ENCODE results near the gene SASH1.

DNA sequence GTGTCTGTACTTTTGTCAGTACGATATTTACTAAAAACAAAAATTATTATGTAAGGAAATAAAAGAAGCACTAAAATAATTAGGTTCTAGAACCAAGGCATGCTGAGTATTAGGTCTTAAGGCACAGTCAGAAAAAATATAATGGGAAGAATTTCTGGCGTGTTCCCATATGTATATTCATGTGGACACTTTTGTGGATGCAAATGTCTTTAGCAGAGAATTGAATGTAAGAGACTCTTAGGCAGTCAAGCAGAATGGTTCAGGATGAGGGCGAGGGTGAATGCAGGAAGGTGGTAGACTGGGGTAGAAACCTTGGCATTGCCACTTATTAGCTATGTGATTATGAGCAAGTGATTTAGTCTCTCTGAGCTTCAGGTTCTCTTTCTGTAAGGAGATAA, 71.5 kb downstream of the SASH1 start:
- TF ChIP-seq, protein P1, sequence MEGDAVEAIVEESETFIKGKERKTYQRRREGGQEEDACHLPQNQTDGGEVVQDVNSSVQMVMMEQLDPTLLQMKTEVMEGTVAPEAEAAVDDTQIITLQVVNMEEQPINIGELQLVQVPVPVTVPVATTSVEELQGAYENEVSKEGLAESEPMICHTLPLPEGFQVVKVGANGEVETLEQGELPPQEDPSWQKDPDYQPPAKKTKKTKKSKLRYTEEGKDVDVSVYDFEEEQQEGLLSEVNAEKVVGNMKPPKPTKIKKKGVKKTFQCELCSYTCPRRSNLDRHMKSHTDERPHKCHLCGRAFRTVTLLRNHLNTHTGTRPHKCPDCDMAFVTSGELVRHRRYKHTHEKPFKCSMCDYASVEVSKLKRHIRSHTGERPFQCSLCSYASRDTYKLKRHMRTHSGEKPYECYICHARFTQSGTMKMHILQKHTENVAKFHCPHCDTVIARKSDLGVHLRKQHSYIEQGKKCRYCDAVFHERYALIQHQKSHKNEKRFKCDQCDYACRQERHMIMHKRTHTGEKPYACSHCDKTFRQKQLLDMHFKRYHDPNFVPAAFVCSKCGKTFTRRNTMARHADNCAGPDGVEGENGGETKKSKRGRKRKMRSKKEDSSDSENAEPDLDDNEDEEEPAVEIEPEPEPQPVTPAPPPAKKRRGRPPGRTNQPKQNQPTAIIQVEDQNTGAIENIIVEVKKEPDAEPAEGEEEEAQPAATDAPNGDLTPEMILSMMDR (IDR thresholded peaks at IDR 0.05), result no peak
- TF ChIP-seq PRRX2 (CRISPR knock-in tag; IDR thresholded peaks at IDR 0.05) (no peak), CREM (CRISPR knock-in tag; IDR thresholded peaks at IDR 0.05) (no peak), FOXJ3 (CRISPR knock-in tag; IDR thresholded peaks at IDR 0.05; ENCODE audit: borderline replicate concordance) (no peak), ZNF138 (CRISPR knock-in tag; conservative IDR thresholded peaks at IDR 0.05) (no peak)
- TF ChIP-seq, protein P2, sequence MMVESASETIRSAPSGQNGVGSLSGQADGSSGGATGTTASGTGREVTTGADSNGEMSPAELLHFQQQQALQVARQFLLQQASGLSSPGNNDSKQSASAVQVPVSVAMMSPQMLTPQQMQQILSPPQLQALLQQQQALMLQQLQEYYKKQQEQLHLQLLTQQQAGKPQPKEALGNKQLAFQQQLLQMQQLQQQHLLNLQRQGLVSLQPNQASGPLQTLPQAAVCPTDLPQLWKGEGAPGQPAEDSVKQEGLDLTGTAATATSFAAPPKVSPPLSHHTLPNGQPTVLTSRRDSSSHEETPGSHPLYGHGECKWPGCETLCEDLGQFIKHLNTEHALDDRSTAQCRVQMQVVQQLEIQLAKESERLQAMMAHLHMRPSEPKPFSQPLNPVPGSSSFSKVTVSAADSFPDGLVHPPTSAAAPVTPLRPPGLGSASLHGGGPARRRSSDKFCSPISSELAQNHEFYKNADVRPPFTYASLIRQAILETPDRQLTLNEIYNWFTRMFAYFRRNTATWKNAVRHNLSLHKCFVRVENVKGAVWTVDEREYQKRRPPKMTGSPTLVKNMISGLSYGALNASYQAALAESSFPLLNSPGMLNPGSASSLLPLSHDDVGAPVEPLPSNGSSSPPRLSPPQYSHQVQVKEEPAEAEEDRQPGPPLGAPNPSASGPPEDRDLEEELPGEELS (CRISPR knock-in tag; IDR thresholded peaks at IDR 0.05), result no peak
- TF ChIP-seq, protein P3, sequence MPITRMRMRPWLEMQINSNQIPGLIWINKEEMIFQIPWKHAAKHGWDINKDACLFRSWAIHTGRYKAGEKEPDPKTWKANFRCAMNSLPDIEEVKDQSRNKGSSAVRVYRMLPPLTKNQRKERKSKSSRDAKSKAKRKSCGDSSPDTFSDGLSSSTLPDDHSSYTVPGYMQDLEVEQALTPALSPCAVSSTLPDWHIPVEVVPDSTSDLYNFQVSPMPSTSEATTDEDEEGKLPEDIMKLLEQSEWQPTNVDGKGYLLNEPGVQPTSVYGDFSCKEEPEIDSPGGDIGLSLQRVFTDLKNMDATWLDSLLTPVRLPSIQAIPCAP (CRISPR knock-in tag; IDR thresholded peaks at IDR 0.05), result no peak

Data from WTC11 (cell line).